Sigmoid colon (tissue), 7 donors: ENCODE measurements around the gene TUBGCP6. TPM values are rescaled to one million over a fixed set of nuclear protein-coding genes. Genes with fewer than 3 reads are reported as not detected.

Experiments used
- DNase-seq: peaks from one replicate; pipeline ENCODE4 v3.0.0-alpha.2; 2019
- H3K27ac ChIP-seq, 4 donors: fragments of 200-600 bp; sonication (generic); one replicate each; pipeline ENCODE4 v1.5.1; 2016 to 2019; ENCODE audit warnings: mild to moderate bottlenecking in 1 of 4
- H3K27me3 ChIP-seq, 3 donors: fragments of 200-600 bp; sonication (generic); one replicate each; pipeline ENCODE4 v1.5.1; 2019; ENCODE audit warnings: mild to moderate bottlenecking in 1 of 3
- H3K36me3 ChIP-seq, 4 donors: fragments of 200-600 bp; sonication (generic); one replicate each; pipeline ENCODE4 v1.5.1; 2016 to 2019
- H3K4me1 ChIP-seq, 4 donors: fragments of 200-600 bp; sonication (generic); one replicate each; pipeline ENCODE4 v1.5.1; 2017 to 2019
- H3K4me3 ChIP-seq, 4 donors: fragments of 200-600 bp; sonication (generic); one replicate each; pipeline ENCODE4 v1.5.1; 2017 to 2019; ENCODE audit warnings: mild to moderate bottlenecking in 2 of 4, moderate library complexity in 1 of 4
- H3K9me3 ChIP-seq, 4 donors: fragments of 200-600 bp in 3 of 4; sonication (generic) in 3 of 4; one replicate each; pipeline versions ENCODE4 v1.5.1 to v1.6.1; 2013 to 2019
- CTCF ChIP-seq, 4 experiments: fragments of 450-650 bp in 3 of 4; fragments of 200-600 bp in 1 of 4; IDR thresholded peaks; one replicate each; pipeline ENCODE4 v1.5.1; 2016 to 2019; ENCODE audit warnings: antibody characterized with exemption in 4 of 4, mild to moderate bottlenecking in 3 of 4, moderate library complexity in 2 of 4
- EP300 ChIP-seq, 4 donors: sonication (generic); formaldehyde crosslinking; IDR thresholded peaks; one replicate each; pipeline ENCODE4 v1.6.1; 2017; ENCODE audit warnings: antibody characterized with exemption in 4 of 4
- POLR2A ChIP-seq, 2 donors: fragments of 450-650 bp; IDR thresholded peaks; one replicate each; pipeline ENCODE4 v1.6.1; 2016; ENCODE audit warnings: antibody characterized with exemption in 2 of 2, mild to moderate bottlenecking in 2 of 2, moderate library complexity in 2 of 2
- POLR2AphosphoS5 ChIP-seq, 4 donors: sonication (generic); formaldehyde crosslinking; IDR thresholded peaks; one replicate each; pipeline ENCODE4 v1.6.1; 2017; ENCODE audit warnings: antibody characterized with exemption in 4 of 4
- WGBS, 2 donors: extraction: QIAGEN DNeasy Blood & Tissue Kit; methylation state at CpG; one replicate each; pipeline ENCODE4 v1.1.7; 2013; 5-methylcytosine and 5-hydroxymethylcytosine counted together
- intact Hi-C: fragments of 100-400 bp; cut with DNase I; formaldehyde crosslinking; loops from one replicate; pipeline ENCODE4 v1.15.1; 2023
- polyA plus RNA-seq, 3 donors: library from polyadenylated mRNA; stranded (reverse); fragments of 200-250 nt; gene quantifications; one replicate each; pipeline ENCODE4 v1.2.3, GENCODE V29; 2013
- total RNA-seq, 4 donors: library from RNA; depleted of rRNA; stranded (reverse); fragments of >200 nt; gene quantifications; one replicate each; pipeline ENCODE4 v1.1.0, GENCODE V29; 2016
- donor health status: healthy with polysubstance abuse.
- donor health status: Bipolar disorder and iron deficiency.
- donor health status: healthy.

TUBGCP6 gene
- total and polyA plus RNA-seq, 7 donors: 4.6 to 67.0 (median 26.4) TPM

GRCh38 chr22:50269573-50269969 is 24.7 kb upstream of the TUBGCP6 start:
- 8 to 10% methylated on average over 18 of the region's 18 CpGs for WGBS, 2 donors
- peak overlapping the region in 3 of 4 donors; percentile 49 to 57 (median 54) for H3K4me3 ChIP-seq
- peaks cover 4 to 39% (median 23%) of the 10 kb centered on the region in 3 donors for H3K27me3 ChIP-seq
- no peaks in the 10 kb centered on the region for H3K36me3 ChIP-seq
- intact Hi-C loops: no loop called here
- peaks cover 0 to 59% (median 48%) of the 10 kb centered on the region in 4 donors for H3K4me1 ChIP-seq
- H3K27ac ChIP-seq: peak overlapping the region; percentile 49 to 72 (median 56)
- no peak for TF ChIP-seq EP300 (IDR thresholded peaks at IDR 0.05)
- TF ChIP-seq CTCF (IDR thresholded peaks at IDR 0.05): no peak
- TF ChIP-seq POLR2AphosphoS5 (IDR thresholded peaks at IDR 0.05): no peak
- TF ChIP-seq POLR2A (IDR thresholded peaks at IDR 0.05): no peak
- H3K9me3 ChIP-seq: no peaks in the 10 kb centered on the region
- no peak for DNase-seq

GRCh38 chr22:50268655-50269113 is 23.9 kb upstream of the TUBGCP6 start:
- Histone ChIP-seq H3K36me3 (no peaks in the 10 kb centered on the region), H3K27ac (peak overlapping the region in 1 of 4 donors; percentile 49), H3K9me3 (no peaks in the 10 kb centered on the region), H3K27me3 (peaks cover 4 to 42% (median 23%) of the 10 kb centered on the region in 3 donors), H3K4me3 (no peak overlapping the region), H3K4me1 (peaks cover 0 to 54% (median 48%) of the 10 kb centered on the region in 4 donors)
- WGBS, 2 donors: 18 to 65% methylated on average over 9 of the region's 9 CpGs
- DNase-seq: no peak
- intact Hi-C loops: no loop called here
- no peak for TF ChIP-seq POLR2A (IDR thresholded peaks at IDR 0.05)
- TF ChIP-seq EP300 (IDR thresholded peaks at IDR 0.05): no peak

GRCh38 chr22:50267591-50268390 is 23.0 kb upstream of the TUBGCP6 start:
- Histone ChIP-seq H3K9me3 (no peaks in the 10 kb centered on the region), H3K27ac (peak overlapping the region in 2 of 4 donors; percentile 49 to 51), H3K4me1 (peaks cover 0 to 54% (median 48%) of the 10 kb centered on the region in 4 donors), H3K36me3 (no peaks in the 10 kb centered on the region), H3K4me3 (peak overlapping the region; percentile 14 to 42 (median 36)), H3K27me3 (peaks cover 8 to 47% (median 32%) of the 10 kb centered on the region in 3 donors)
- TF ChIP-seq EP300 (IDR thresholded peaks at IDR 0.05) (no peak), POLR2AphosphoS5 (IDR thresholded peaks at IDR 0.05) (no peak), CTCF (IDR thresholded peaks at IDR 0.05) (no peak), POLR2A (IDR thresholded peaks at IDR 0.05) (no peak)
- peak; percentile 82 for DNase-seq
- WGBS, 2 donors: 6 to 22% methylated on average over 75 of the region's 75 CpGs
- intact Hi-C loops: no loop called here

- peaks cover 16 to 47% (median 34%) of the 10 kb centered on the region in 3 donors for H3K27me3 ChIP-seq
- WGBS, 2 donors: 39 to 74% methylated on average over 37 of the region's 37 CpGs
- no peaks in the 10 kb centered on the region for H3K9me3 ChIP-seq
- no peak overlapping the region for H3K27ac ChIP-seq
- H3K4me3 ChIP-seq: peak overlapping the region in 3 of 4 donors; percentile 31 to 42 (median 41)
- peaks cover 0 to 55% (median 47%) of the 10 kb centered on the region in 4 donors for H3K4me1 ChIP-seq
- TF ChIP-seq EP300 (IDR thresholded peaks at IDR 0.05): no peak
- no peak for TF ChIP-seq POLR2AphosphoS5 (IDR thresholded peaks at IDR 0.05)
- TF ChIP-seq POLR2A (IDR thresholded peaks at IDR 0.05): no peak
- TF ChIP-seq CTCF (IDR thresholded peaks at IDR 0.05): no peak
- intact Hi-C loops: no loop called here
- no peaks in the 10 kb centered on the region for H3K36me3 ChIP-seq
- DNase-seq: no peak
These were observed 22.2 kb upstream of the TUBGCP6 start for GRCh38 chr22:50266994-50267393.

- DNase-seq: no peak
- Histone ChIP-seq H3K36me3 (no peaks in the 10 kb centered on the region), H3K4me3 (no peak overlapping the region), H3K27me3 (peaks cover 17 to 48% (median 35%) of the 10 kb centered on the region in 3 donors), H3K9me3 (no peaks in the 10 kb centered on the region), H3K27ac (no peak overlapping the region), H3K4me1 (peaks cover 0 to 51% (median 45%) of the 10 kb centered on the region in 4 donors)
- no peak for TF ChIP-seq POLR2A (IDR thresholded peaks at IDR 0.05)
- no peak for TF ChIP-seq EP300 (IDR thresholded peaks at IDR 0.05)
- TF ChIP-seq CTCF (IDR thresholded peaks at IDR 0.05): no peak
- no peak for TF ChIP-seq POLR2AphosphoS5 (IDR thresholded peaks at IDR 0.05)
- 60 to 83% methylated on average over 15 of the region's 15 CpGs for WGBS, 2 donors
- intact Hi-C loops: no loop called here
These were observed 20.3 kb upstream of the TUBGCP6 start for GRCh38 chr22:50264946-50265669.
